Measurements from ENCODE around the gene RAPSN. TPM values are rescaled to one million over a fixed set of nuclear protein-coding genes. Genes with fewer than 3 reads are reported as not detected.
A peak's percentile ranks its signal among the peaks of the same experiment; 100 is the strongest.

The RAPSN gene
- total and polyA plus RNA-seq, 2 of the 8 experiments (the other 6 are each of a cell fraction or from before 2014, with no cell fraction given) = 0.06 to 0.34 TPM

DNA sequence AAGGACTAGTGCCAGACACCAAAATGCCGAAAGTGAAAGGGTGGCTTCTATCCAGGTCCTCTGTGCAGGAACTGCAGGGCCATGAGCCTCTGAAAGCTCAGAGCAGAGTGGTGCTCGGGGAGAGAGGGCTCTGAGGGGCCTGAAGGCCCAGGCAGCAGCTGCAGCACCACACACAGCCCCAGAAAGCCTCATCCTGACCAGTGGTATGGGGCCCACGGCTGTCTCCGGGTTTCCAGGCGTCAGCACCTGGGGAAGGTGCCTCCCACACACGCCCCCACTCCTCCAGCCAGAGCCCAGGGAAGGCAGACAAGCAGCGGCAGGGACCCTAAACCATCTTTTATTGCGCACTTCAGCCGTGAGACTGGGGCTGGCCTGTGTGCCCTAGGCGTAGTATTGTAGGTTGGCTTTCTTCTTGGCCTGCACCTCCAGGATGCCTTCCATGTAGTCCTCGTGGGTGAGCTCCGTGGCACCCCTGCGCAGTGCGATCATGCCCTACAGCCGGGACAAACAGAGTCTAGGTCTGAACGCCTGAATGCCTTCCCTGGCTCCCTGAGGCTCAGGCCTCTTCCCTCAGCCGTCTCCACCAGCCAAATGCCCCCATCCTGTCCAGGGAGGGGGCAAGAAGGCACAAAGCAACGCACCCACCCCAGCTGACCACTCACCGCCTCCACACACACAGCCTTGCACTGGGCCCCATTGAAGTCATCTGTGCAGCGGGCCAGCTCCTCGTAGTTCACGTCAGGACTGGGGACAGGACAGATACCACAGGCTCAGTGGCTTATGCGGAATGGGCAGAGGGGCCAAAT lies 30.3 kb downstream of the RAPSN start:
- Histone ChIP-seq H4K20me1 (replicated peaks in 1 of 2; ENCODE audit: control insufficient read depth in 1 of 2, insufficient read depth in 2 of 2, low read length in 2 of 2) (peaks cover 4 to 13% of the 10 kb centered on the region in 2 experiments), H3K79me2 (ENCODE audit: control insufficient read depth in 1 of 2, insufficient read depth in 2 of 2, low read length in 2 of 2) (no peaks in the 10 kb centered on the region), H3K79me1 (ENCODE audit: low read depth, low read length) (no peaks in the 10 kb centered on the region), H3K4me2 (ENCODE audit: insufficient read depth in 1 of 2, low read depth in 2 of 2, low read length in 2 of 2) (no peak overlapping the region), H3K4me1 (replicated peaks in 1 of 4; ENCODE audit: control insufficient read depth in 3 of 4, insufficient read depth in 4 of 4, low read length in 3 of 4) (peaks cover 0 to 2% (median 0%) of the 10 kb centered on the region in 4 experiments; a peak in 2 of 7 replicates), H3K4ac (replicated peaks; ENCODE audit: insufficient read length, low read depth, low read length) (no peak overlapping the region), H3K23ac (ENCODE audit: insufficient read length) (no peak overlapping the region), H3K18ac (ENCODE audit: extremely low read depth, low read length) (no peak overlapping the region), H4K5ac (ENCODE audit: insufficient read length, low read depth, low read length) (no peak overlapping the region), H3K9ac (replicated peaks in 1 of 4; ENCODE audit: extremely low read depth in 1 of 4, low read depth in 3 of 4, low read length in 3 of 4) (no peak overlapping the region; a peak in 1 of 7 replicates), H3K14ac (ENCODE audit: insufficient read length) (no peak overlapping the region), H2BK5ac (ENCODE audit: low read depth, low read length) (no peak overlapping the region), H3K56ac (replicated peaks; ENCODE audit: insufficient read length, low read depth, low read length) (no peak overlapping the region), H2BK20ac (ENCODE audit: low read length) (no peak overlapping the region), H2BK12ac (ENCODE audit: low read depth, low read length) (no peak overlapping the region), H3K4me3 (ENCODE audit: extremely low read depth in 1 of 4, insufficient read depth in 2 of 4, low read depth in 3 of 4, low read length in 4 of 4) (no peak overlapping the region), H3K27ac (ENCODE audit: low read depth, low read length) (no peak overlapping the region), H2AK5ac (ENCODE audit: low read depth, low read length) (no peak overlapping the region), H2AFZ (ENCODE audit: low read length) (no peak overlapping the region), H3K36me3 (ENCODE audit: control insufficient read depth in 2 of 4, insufficient read depth in 4 of 4, low read length in 3 of 4) (peaks cover 19 to 45% (median 38%) of the 10 kb centered on the region in 4 experiments), H2BK15ac (ENCODE audit: low read length) (no peak overlapping the region), H3K27me3 (replicated peaks in 1 of 4; ENCODE audit: control insufficient read depth in 3 of 4, extremely low read depth in 1 of 4, insufficient read depth in 3 of 4, low read length in 3 of 4) (no peaks in the 10 kb centered on the region), H4K91ac (replicated peaks; ENCODE audit: insufficient read length, low read length) (no peak overlapping the region), H4K8ac (ENCODE audit: extremely low read depth, insufficient read depth, low read length) (no peak overlapping the region), H3K23me2 (ENCODE audit: low read depth, low read length) (no peaks in the 10 kb centered on the region), H2BK120ac (replicated peaks; ENCODE audit: low read depth, low read length) (no peak overlapping the region), H3K9me3 (ENCODE audit: insufficient read depth in 2 of 2, low read depth in 1 of 2, low read length in 1 of 2) (no peaks in the 10 kb centered on the region)
- CTCF ChIA-PET (ENCODE audit: partially characterized antibody) = interaction anchor here (0.6 kb wide), 1 partner anchor 91 kb away, joined by 3 read pairs; no protein-coding TSS in a partner anchor
- POLR2A ChIA-PET (ENCODE audit: partially characterized antibody) = interaction anchor here (0.5 to 12.8 kb wide), 11 partner anchors 5 to 363 kb away, joined by 3 to 140 read pairs (median 4); partner anchors contain the start of gene PSMC3
- 95% methylated on average over 23 of the region's 23 CpGs; no CpG with 5 or more reads in 1 of the 2 experiments for WGBS, 2 experiments (ENCODE audit: extremely low coverage in 1 of 2, insufficient coverage in 1 of 2, insufficient read length in 1 of 2, insufficient replicate concordance in 2 of 2, low coverage in 1 of 2, low lambda C conversion rate in 2 of 2, missing lambda C conversion rate in 1 of 2)
- TF ChIP-seq POLR2AphosphoS5 (IDR thresholded peaks at IDR 0.05; ENCODE audit: low read depth, low read length) (peak; percentile 30; the same call in 1 of the 2 replicates), SUZ12 (IDR thresholded peaks at IDR 0.05; ENCODE audit: low read length) (no peak), TCF12 (IDR thresholded peaks at IDR 0.05; ENCODE audit: low read depth, low read length) (no peak), POLR2A (IDR thresholded peaks at IDR 0.05; ENCODE audit: control extremely low read depth in 1 of 2, low read depth in 2 of 2, low read length in 2 of 2) (peak in 1 of 2 experiments; percentile 60; a peak in 1 of 3 replicates)
- no peak for FAIRE-seq
- no peak for DNase-seq (ENCODE audit: low read depth in 1 of 2, low spot score in 2 of 2)
